Lower leg skin (tissue), 3 donors: ENCODE measurements around the gene IL23R.

Source experiments
- CTCF ChIP-seq, 3 donors: fragments of 450-650 bp; IDR thresholded peaks; one replicate each; pipeline ENCODE4 v1.5.1; 2016; ENCODE audit warnings: antibody characterized with exemption in 3 of 3, mild to moderate bottlenecking in 3 of 3, moderate library complexity in 2 of 3
- POLR2A ChIP-seq, 2 donors: fragments of 450-650 bp; IDR thresholded peaks; one replicate each; pipeline ENCODE4 v1.6.1; 2016 to 2017; ENCODE audit warnings: antibody characterized with exemption in 2 of 2, mild to moderate bottlenecking in 1 of 2, moderate library complexity in 1 of 2

- TF ChIP-seq POLR2A (IDR thresholded peaks at IDR 0.05) (no peak), CTCF (IDR thresholded peaks at IDR 0.05) (no peak)
Measured at GRCh38 chr1:67146539-67146938, 19.7 kb upstream of the IL23R start.
